GM23338 (cell line): ENCODE data around the gene SEMA3E. TPM values are rescaled to one million over a fixed set of nuclear protein-coding genes. Genes with fewer than 3 reads are reported as not detected.

ENCODE experiments used
- ATAC-seq: fragments of 200-7000 bp; cut with Tn5 transposase; 3 replicates; pipeline ENCODE4 v1.9.1; 2020
- DNase-seq: peaks from one replicate; pipeline ENCODE4 v3.0.0-alpha.2; 2015; ENCODE audit warnings: low spot score
- H2AFZ ChIP-seq: fragments of 200-600 bp; sonication (generic); 2 replicates; pipeline ENCODE4 v1.8.0; 2016; ENCODE audit warnings: antibody characterized with exemption, mild to moderate bottlenecking, moderate library complexity
- H3F3A ChIP-seq: fragments of 200-600 bp; sonication (generic); replicated peaks from 2 replicates; pipeline ENCODE4 v1.8.0; 2017; ENCODE audit warnings: antibody characterized with exemption, mixed run types, low read depth
- H3K27ac ChIP-seq: fragments of 200-600 bp; sonication (generic); 2 replicates; pipeline ENCODE4 v1.6.1; 2016; ENCODE audit warnings: low read depth
- H3K27me3 ChIP-seq: fragments of 200-600 bp; sonication (generic); 2 replicates; pipeline ENCODE4 v1.8.0; 2016; ENCODE audit warnings: mild to moderate bottlenecking, mixed run types, moderate library complexity; ENCODE audit not compliant: insufficient read depth
- H3K36me3 ChIP-seq: fragments of 200-600 bp; sonication (generic); 2 replicates; pipeline ENCODE4 v1.8.0; 2016; ENCODE audit warnings: mild to moderate bottlenecking; ENCODE audit not compliant: insufficient read depth
- H3K4me1 ChIP-seq: fragments of 200-600 bp; sonication (generic); 2 replicates; pipeline ENCODE4 v1.8.0; 2016; ENCODE audit warnings: mild to moderate bottlenecking, moderate library complexity; ENCODE audit not compliant: insufficient read depth
- H3K4me2 ChIP-seq: fragments of 200-600 bp; sonication (generic); 2 replicates; pipeline ENCODE4 v1.7.1; 2017; ENCODE audit warnings: mixed run types
- H3K4me3 ChIP-seq: fragments of 200-600 bp; sonication (generic); 2 replicates; pipeline ENCODE4 v1.6.1; 2016; ENCODE audit warnings: mixed run types
- H3K79me2 ChIP-seq: fragments of 200-600 bp; sonication (generic); replicated peaks from 2 replicates; pipeline ENCODE4 v1.8.0; 2017; ENCODE audit warnings: mild to moderate bottlenecking; ENCODE audit not compliant: insufficient read depth
- H3K9me2 ChIP-seq: fragments of 200-600 bp; sonication (generic); 2 replicates; pipeline ENCODE4 v1.8.0; 2017; ENCODE audit not compliant: insufficient read depth
- H4K20me1 ChIP-seq: fragments of 200-600 bp; sonication (generic); replicated peaks from 2 replicates; pipeline ENCODE4 v1.8.0; 2017; ENCODE audit warnings: mild to moderate bottlenecking; ENCODE audit not compliant: insufficient read depth
- H3K27ac Mint-ChIP-seq: 2 replicates; pipeline ENCODE4 v1.8.0; 2020; ENCODE audit warnings: inconsistent platforms, mild to moderate bottlenecking, moderate library complexity, mixed read lengths
- H3K27me3 Mint-ChIP-seq: 3 replicates; pipeline ENCODE4 v1.8.0; 2022; ENCODE audit warnings: low read depth, mild to moderate bottlenecking, moderate library complexity, mixed read lengths, inconsistent platforms; ENCODE audit not compliant: insufficient read depth, poor library complexity
- H3K36me3 Mint-ChIP-seq: 3 replicates; pipeline ENCODE4 v1.8.0; 2021; ENCODE audit warnings: low read depth, mild to moderate bottlenecking, inconsistent platforms, moderate library complexity, mixed read lengths
- H3K4me1 Mint-ChIP-seq: 3 replicates; pipeline ENCODE4 v1.8.0; 2020; ENCODE audit warnings: mild to moderate bottlenecking, inconsistent platforms, mixed read lengths
- H3K4me3 Mint-ChIP-seq: 3 replicates; pipeline ENCODE4 v1.8.0; 2021; ENCODE audit warnings: moderate library complexity, mild to moderate bottlenecking, inconsistent platforms, mixed read lengths
- H3K9me3 Mint-ChIP-seq: 3 replicates; pipeline ENCODE4 v1.8.0; 2020; ENCODE audit warnings: moderate library complexity, mild to moderate bottlenecking, inconsistent platforms, mixed read lengths
- CTCF ChIP-seq, 2 experiments: fragments of 200-600 bp in 1 of 2; sonication (generic) in 1 of 2; conservative IDR thresholded peaks; 2 replicates each; pipeline versions ENCODE4 v1.5.1 to v1.6.1; 2016 to 2017; ENCODE audit warnings: antibody characterized with exemption in 2 of 2, low read depth in 2 of 2, mild to moderate bottlenecking in 2 of 2, moderate library complexity in 1 of 2
- EZH2 ChIP-seq: fragments of 200-600 bp; sonication (generic); IDR thresholded peaks from one replicate; pipeline ENCODE4 v1.8.0; 2017; ENCODE audit warnings: antibody characterized with exemption, mild to moderate bottlenecking, low read depth; ENCODE audit not compliant: unreplicated experiment
- JUNB ChIP-seq: IDR thresholded peaks from one replicate; pipeline ENCODE4 v1.6.1; 2016; ENCODE audit warnings: antibody characterized with exemption; ENCODE audit not compliant: unreplicated experiment
- NANOG ChIP-seq: IDR thresholded peaks from 2 replicates; pipeline ENCODE4 v1.6.1; 2016; ENCODE audit warnings: antibody characterized with exemption, borderline replicate concordance
- STAT1 ChIP-seq: IDR thresholded peaks from one replicate; pipeline ENCODE4 v1.6.1; 2016; ENCODE audit warnings: antibody characterized with exemption; ENCODE audit not compliant: unreplicated experiment
- ZNF114 ChIP-seq: fragments of 250-450 bp; sonication (Bioruptor Pico); IDR thresholded peaks from 2 replicates; pipeline ENCODE4 v1.5.0; 2020; ENCODE audit warnings: mild to moderate bottlenecking, moderate library complexity
- ZNF331 ChIP-seq: fragments of 250-450 bp; sonication (Bioruptor Pico); IDR thresholded peaks from 2 replicates; pipeline ENCODE4 v1.5.0; 2020; ENCODE audit warnings: low read depth, mild to moderate bottlenecking, moderate library complexity
- polyA plus RNA-seq: library from polyadenylated mRNA; unstranded; fragments of >200 nt; fragmentation: Nextera tagmentation; extraction: Ambion mirVana; gene quantifications from 2 replicates; pipeline ENCODE4 v1.2.1, GENCODE V29; 2016
- total RNA-seq: library from RNA; depleted of rRNA; stranded (reverse); fragments of >200 nt; shearing (Covaris generic); gene quantifications from 2 replicates; pipeline ENCODE4 v1.2.3, GENCODE V29; 2014
- TF ChIP-seq, protein P1 (sequence below): IDR thresholded peaks from one replicate; pipeline ENCODE4 v1.6.1; 2018; ENCODE audit warnings: antibody characterized with exemption; ENCODE audit not compliant: unreplicated experiment

Gene SEMA3E
- total and polyA plus RNA-seq, 2 experiments from 2014 or later: 5.4 to 15.7 TPM

DNA sequence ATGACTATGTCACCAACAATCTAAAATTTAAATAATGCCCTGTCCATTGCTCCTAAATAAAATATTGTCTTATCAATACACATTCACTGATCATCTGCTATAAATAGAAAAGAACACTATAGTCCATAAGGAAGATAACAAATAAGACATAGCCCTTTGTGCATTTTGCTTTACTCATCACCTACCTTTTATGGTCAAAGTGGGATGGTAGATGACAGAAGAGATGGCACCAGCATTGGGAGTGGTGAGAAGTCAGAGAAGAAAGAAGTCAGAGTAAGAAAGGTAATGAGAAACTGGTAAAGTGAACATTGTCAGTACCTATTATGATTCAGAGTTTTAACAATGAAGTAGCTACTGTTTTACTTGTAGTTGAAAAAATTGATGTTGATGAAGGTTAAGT, 31.1 kb downstream of the SEMA3E start:
- Histone ChIP-seq H3K27ac (no peak overlapping the region), H3K4me2 (no peak overlapping the region), H3K4me1 (peaks cover 22% of the 10 kb centered on the region), H3K9me2 (no peaks in the 10 kb centered on the region), H3K27me3 (no peaks in the 10 kb centered on the region), H2AFZ (no peak overlapping the region), H3F3A (no peaks in the 10 kb centered on the region), H4K20me1 (no peaks in the 10 kb centered on the region), H3K36me3 (no peaks in the 10 kb centered on the region), H3K4me3 (no peak overlapping the region), H3K79me2 (no peaks in the 10 kb centered on the region)
- no peak for ATAC-seq
- no peak for DNase-seq
- H3K36me3 Mint-ChIP-seq: no peaks in the 10 kb centered on the region; the same call in 2 of the 3 replicates
- H3K4me1 Mint-ChIP-seq: peaks cover 23% of the 10 kb centered on the region
- H3K27me3 Mint-ChIP-seq: peaks cover 2% of the 10 kb centered on the region
- no peak overlapping the region for H3K4me3 Mint-ChIP-seq
- no peak overlapping the region for H3K27ac Mint-ChIP-seq
- H3K9me3 Mint-ChIP-seq: no peaks in the 10 kb centered on the region; the same call in 2 of the 3 replicates
- no peak for TF ChIP-seq EZH2
- no peak for TF ChIP-seq JUNB
- no peak for TF ChIP-seq ZNF331 (CRISPR knock-in tag)
- TF ChIP-seq NANOG: no peak
- TF ChIP-seq STAT1: no peak
- TF ChIP-seq CTCF (conservative IDR thresholded peaks at IDR 0.05; ENCODE audit: low read depth in 2 of 2): no peak
- TF ChIP-seq, protein P1, sequence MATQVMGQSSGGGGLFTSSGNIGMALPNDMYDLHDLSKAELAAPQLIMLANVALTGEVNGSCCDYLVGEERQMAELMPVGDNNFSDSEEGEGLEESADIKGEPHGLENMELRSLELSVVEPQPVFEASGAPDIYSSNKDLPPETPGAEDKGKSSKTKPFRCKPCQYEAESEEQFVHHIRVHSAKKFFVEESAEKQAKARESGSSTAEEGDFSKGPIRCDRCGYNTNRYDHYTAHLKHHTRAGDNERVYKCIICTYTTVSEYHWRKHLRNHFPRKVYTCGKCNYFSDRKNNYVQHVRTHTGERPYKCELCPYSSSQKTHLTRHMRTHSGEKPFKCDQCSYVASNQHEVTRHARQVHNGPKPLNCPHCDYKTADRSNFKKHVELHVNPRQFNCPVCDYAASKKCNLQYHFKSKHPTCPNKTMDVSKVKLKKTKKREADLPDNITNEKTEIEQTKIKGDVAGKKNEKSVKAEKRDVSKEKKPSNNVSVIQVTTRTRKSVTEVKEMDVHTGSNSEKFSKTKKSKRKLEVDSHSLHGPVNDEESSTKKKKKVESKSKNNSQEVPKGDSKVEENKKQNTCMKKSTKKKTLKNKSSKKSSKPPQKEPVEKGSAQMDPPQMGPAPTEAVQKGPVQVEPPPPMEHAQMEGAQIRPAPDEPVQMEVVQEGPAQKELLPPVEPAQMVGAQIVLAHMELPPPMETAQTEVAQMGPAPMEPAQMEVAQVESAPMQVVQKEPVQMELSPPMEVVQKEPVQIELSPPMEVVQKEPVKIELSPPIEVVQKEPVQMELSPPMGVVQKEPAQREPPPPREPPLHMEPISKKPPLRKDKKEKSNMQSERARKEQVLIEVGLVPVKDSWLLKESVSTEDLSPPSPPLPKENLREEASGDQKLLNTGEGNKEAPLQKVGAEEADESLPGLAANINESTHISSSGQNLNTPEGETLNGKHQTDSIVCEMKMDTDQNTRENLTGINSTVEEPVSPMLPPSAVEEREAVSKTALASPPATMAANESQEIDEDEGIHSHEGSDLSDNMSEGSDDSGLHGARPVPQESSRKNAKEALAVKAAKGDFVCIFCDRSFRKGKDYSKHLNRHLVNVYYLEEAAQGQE: no peak
- no peak for TF ChIP-seq ZNF114 (CRISPR knock-in tag)

GRCh38 chr7:83614112-83614511, 34.8 kb downstream of the SEMA3E start:
- Histone ChIP-seq H3K27me3 (no peaks in the 10 kb centered on the region), H3K4me2 (no peak overlapping the region), H3F3A (no peaks in the 10 kb centered on the region), H3K27ac (peak overlapping the region; percentile 28), H2AFZ (no peak overlapping the region), H3K4me3 (no peak overlapping the region), H3K79me2 (no peaks in the 10 kb centered on the region), H3K9me2 (no peaks in the 10 kb centered on the region), H3K36me3 (no peaks in the 10 kb centered on the region), H4K20me1 (no peaks in the 10 kb centered on the region), H3K4me1 (peaks cover 46% of the 10 kb centered on the region)
- DNase-seq: no peak
- Mint-ChIP-seq H3K27me3 (peaks cover 5% of the 10 kb centered on the region), H3K9me3 (no peaks in the 10 kb centered on the region; the same call in 2 of the 3 replicates), H3K27ac (no peak overlapping the region), H3K4me3 (no peak overlapping the region), H3K36me3 (no peaks in the 10 kb centered on the region), H3K4me1 (peaks cover 39% of the 10 kb centered on the region)
- TF ChIP-seq, protein P1: peak; percentile 64
- TF ChIP-seq STAT1: no peak
- no peak for ATAC-seq
